Lower leg skin (tissue), 4 donors: ENCODE data around the gene ACOX1. TPM values are rescaled to one million over a fixed set of nuclear protein-coding genes. Genes with fewer than 3 reads are reported as not detected.
"Not testable (repeated sequence)": the region's sequence is repeated elsewhere in the genome, so short reads cannot be mapped to it uniquely, and the experiment has no call there.

Source experiments
- DNase-seq, 2 donors: peaks; one replicate each; pipeline ENCODE4 v3.0.0-alpha.2; 2019; ENCODE audit warnings: low spot score in 2 of 2
- H3K4me3 ChIP-seq: fragments of 200-600 bp; sonication (generic); 2 replicates; pipeline ENCODE4 v1.5.1; 2017; ENCODE audit warnings: mild to moderate bottlenecking, low read depth; ENCODE audit not compliant: poor library complexity, severe bottlenecking
- CTCF ChIP-seq, 3 donors: fragments of 450-650 bp; IDR thresholded peaks; one replicate each; pipeline ENCODE4 v1.5.1; 2016; ENCODE audit warnings: antibody characterized with exemption in 3 of 3, mild to moderate bottlenecking in 3 of 3, moderate library complexity in 2 of 3
- POLR2A ChIP-seq, 2 donors: fragments of 450-650 bp; IDR thresholded peaks; one replicate each; pipeline ENCODE4 v1.6.1; 2016 to 2017; ENCODE audit warnings: antibody characterized with exemption in 2 of 2, mild to moderate bottlenecking in 1 of 2, moderate library complexity in 1 of 2
- WGBS, 2 donors: methylation state at CpG; one replicate each; pipeline ENCODE4 v1.1.5; 2018; 5-methylcytosine and 5-hydroxymethylcytosine counted together
- intact Hi-C: fragments of 100-400 bp; cut with DNase I; formaldehyde crosslinking; loops from one replicate; pipeline ENCODE4 v1.15.0; 2023; ENCODE audit warnings: low total_unique reads
- total RNA-seq, 4 donors: library from RNA; depleted of rRNA; stranded (reverse); fragments of >200 nt; gene quantifications; one replicate each; pipeline ENCODE4 v1.1.0, GENCODE V29; 2016

ACOX1 gene
- total RNA-seq, 4 donors from 2014 or later, result 71.2 to 102 (median 81.3) TPM

- intact Hi-C loops, result no loop called here
- WGBS, 2 donors, result 25 to 49% methylated on average over 5 of the region's 5 CpGs
- TF ChIP-seq POLR2A (IDR thresholded peaks at IDR 0.05) (no peak), CTCF (IDR thresholded peaks at IDR 0.05) (no peak)
- H3K4me3 ChIP-seq, result no peak overlapping the region
- DNase-seq, result no peak
Observed at GRCh38 chr17:75975757-75976174, 3.2 kb downstream of the ACOX1 start.

- WGBS, 2 donors, result 89 to 91% methylated on average over 6 of the region's 6 CpGs
- H3K4me3 ChIP-seq, DNase-seq, intact Hi-C loops: not testable (repeated sequence)
Observed at GRCh38 chr17:75975187-75975586, 3.8 kb downstream of the ACOX1 start.

GRCh38 chr17:75970626-75971025 is 8.3 kb downstream of the ACOX1 start:
- no peak overlapping the region for H3K4me3 ChIP-seq
- DNase-seq, result no peak
- WGBS, 2 donors, result 88 to 91% methylated on average over 7 of the region's 7 CpGs
- TF ChIP-seq POLR2A (IDR thresholded peaks at IDR 0.05) (no peak), CTCF (IDR thresholded peaks at IDR 0.05) (no peak)
- intact Hi-C loops, result no loop called here

DNA sequence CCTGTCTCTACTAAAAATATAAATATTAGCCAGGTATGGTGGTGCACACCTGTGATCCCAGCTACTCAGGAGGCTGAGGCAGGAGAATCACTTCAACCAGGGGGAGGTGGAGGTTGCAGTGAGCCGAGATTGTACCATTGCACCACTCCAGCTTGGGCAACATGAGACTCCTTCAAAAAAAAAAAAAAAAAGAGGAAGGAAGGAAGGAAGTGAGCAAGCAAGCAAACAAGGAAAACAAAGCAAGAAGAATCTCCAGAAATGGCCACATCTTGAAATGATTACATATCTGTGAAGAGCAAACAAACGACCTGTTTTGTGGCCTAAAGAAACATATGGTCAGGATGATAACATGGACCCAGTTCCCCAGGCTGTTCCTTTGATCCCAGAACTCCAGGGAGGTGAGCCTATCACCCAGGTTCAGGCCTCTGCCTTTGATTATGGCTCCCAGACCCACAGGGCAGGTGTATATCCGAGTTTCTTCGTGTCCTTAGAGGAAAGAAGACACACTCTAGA is 8.9 kb downstream of the ACOX1 start:
- WGBS, 2 donors, result 54 to 63% methylated on average over 4 of the region's 4 CpGs
- TF ChIP-seq POLR2A (IDR thresholded peaks at IDR 0.05) (no peak), CTCF (IDR thresholded peaks at IDR 0.05) (no peak)
- H3K4me3 ChIP-seq, result no peak overlapping the region
- DNase-seq, result peak in 1 of 2 donors; percentile 58
- intact Hi-C loops, result no loop called here

GRCh38 chr17:75969044-75969443 is 9.9 kb downstream of the ACOX1 start:
- H3K4me3 ChIP-seq, intact Hi-C loops: not testable (repeated sequence)
- peak in 1 of 2 donors; percentile 48 for DNase-seq
- 92 to 98% methylated on average over 10 of the region's 10 CpGs for WGBS, 2 donors

DNA sequence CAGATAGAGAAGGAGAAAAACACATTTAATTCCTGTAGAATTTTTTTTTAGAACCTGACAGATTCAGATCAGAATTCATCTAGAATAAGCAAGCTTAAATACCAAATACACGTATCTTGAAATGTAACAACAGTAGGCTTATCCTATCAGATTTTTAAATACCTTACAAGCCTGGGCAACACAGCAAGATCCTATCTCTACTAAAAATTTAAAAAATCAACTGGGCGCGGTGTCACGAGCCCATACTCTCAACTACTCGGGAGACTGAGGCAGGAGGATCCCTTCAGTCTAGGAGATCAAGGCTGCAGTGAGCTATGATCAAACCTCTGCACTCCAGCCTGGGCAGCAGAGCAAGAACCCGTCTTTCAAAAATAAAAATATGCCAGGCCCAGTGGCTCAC is 13.5 kb downstream of the ACOX1 start:
- H3K4me3 ChIP-seq, result no peak overlapping the region
- TF ChIP-seq POLR2A (IDR thresholded peaks at IDR 0.05), result no peak
- no peak for TF ChIP-seq CTCF (IDR thresholded peaks at IDR 0.05)
- intact Hi-C loops, result no loop called here
- no peak for DNase-seq
- 69% methylated on average over 6 of the region's 6 CpGs for WGBS, 2 donors

- WGBS, 2 donors, result 95 to 98% methylated on average over 11 of the region's 11 CpGs
- peak in 1 of 2 donors; percentile 32 for DNase-seq
- intact Hi-C loops, result no loop called here
- no peak overlapping the region for H3K4me3 ChIP-seq
- no peak for TF ChIP-seq POLR2A (IDR thresholded peaks at IDR 0.05)
Observed at GRCh38 chr17:75959839-75960511, 19.0 kb downstream of the ACOX1 start.
